HL-60 (cell line): Measurements from ENCODE around the gene ZNF440.
A peak's percentile ranks its signal among the peaks of the same experiment; 100 is the strongest.
"Not testable (repeated sequence)": the region's sequence is repeated elsewhere in the genome, so short reads cannot be mapped to it uniquely, and the experiment has no call there.

Source experiments
- DNase-seq, 2 experiments: peaks; one replicate each; pipeline ENCODE4 v3.0.0-alpha.2; 2010 to 2020; ENCODE audit warnings: low read depth in 1 of 2, low spot score in 1 of 2
- H3K27ac ChIP-seq: fragments of 250-450 bp; sonication (Bioruptor Pico); replicated peaks from 2 replicates; pipeline ENCODE4 v1.5.1; 2020; ENCODE audit warnings: mild to moderate bottlenecking, moderate library complexity
- H3K27me3 ChIP-seq: fragments of 250-450 bp; sonication (Bioruptor Pico); 2 replicates; pipeline ENCODE4 v1.5.1; 2021; ENCODE audit warnings: mild to moderate bottlenecking, moderate library complexity; ENCODE audit not compliant: insufficient read depth, poor library complexity, severe bottlenecking
- H3K4me3 ChIP-seq: replicated peaks from 2 replicates; pipeline ENCODE4 v1.5.1; 2011; ENCODE audit warnings: mild to moderate bottlenecking, control low read depth, low read length; ENCODE audit not compliant: insufficient read depth
- GABPA ChIP-seq: IDR thresholded peaks from 2 replicates; pipeline ENCODE4 v1.6.1; 2012; ENCODE audit warnings: low read depth
- POLR2AphosphoS5 ChIP-seq: IDR thresholded peaks from 2 replicates; pipeline ENCODE4 v1.6.1; 2012; ENCODE audit warnings: low read depth
- SPI1 ChIP-seq: IDR thresholded peaks from 2 replicates; pipeline ENCODE4 v1.6.1; 2012; ENCODE audit warnings: low read depth, mild to moderate bottlenecking, borderline replicate concordance
- TF ChIP-seq, protein P1 (sequence below): IDR thresholded peaks from 2 replicates; pipeline ENCODE4 v1.6.1; 2012; ENCODE audit warnings: low read depth; ENCODE audit not compliant: insufficient replicate concordance
- TF ChIP-seq, protein P2 (sequence below): IDR thresholded peaks from one replicate; pipeline ENCODE4 v1.5.1; 2011; ENCODE audit warnings: low read length, control low read depth, inconsistent platforms; ENCODE audit not compliant: insufficient read depth

ZNF440 gene

DNA sequence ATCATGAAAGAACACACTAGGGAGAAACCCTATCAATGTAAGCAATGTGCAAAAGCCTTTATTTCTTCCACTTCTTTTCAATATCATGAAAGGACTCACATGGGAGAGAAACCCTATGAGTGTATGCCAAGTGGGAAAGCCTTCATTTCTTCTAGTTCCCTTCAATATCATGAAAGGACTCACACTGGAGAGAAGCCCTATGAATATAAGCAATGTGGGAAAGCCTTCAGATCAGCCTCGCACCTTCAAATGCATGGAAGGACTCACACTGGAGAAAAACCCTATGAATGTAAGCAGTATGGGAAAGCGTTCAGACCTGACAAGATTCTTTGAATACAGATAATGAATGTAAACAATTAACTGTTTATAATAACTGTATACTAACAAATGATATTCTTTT lies 19.5 kb downstream of the ZNF440 start:
- Histone ChIP-seq H3K27me3 (no peaks in the 10 kb centered on the region), H3K4me3 (no peak overlapping the region), H3K27ac (no peak overlapping the region)
- TF ChIP-seq, protein P1, sequence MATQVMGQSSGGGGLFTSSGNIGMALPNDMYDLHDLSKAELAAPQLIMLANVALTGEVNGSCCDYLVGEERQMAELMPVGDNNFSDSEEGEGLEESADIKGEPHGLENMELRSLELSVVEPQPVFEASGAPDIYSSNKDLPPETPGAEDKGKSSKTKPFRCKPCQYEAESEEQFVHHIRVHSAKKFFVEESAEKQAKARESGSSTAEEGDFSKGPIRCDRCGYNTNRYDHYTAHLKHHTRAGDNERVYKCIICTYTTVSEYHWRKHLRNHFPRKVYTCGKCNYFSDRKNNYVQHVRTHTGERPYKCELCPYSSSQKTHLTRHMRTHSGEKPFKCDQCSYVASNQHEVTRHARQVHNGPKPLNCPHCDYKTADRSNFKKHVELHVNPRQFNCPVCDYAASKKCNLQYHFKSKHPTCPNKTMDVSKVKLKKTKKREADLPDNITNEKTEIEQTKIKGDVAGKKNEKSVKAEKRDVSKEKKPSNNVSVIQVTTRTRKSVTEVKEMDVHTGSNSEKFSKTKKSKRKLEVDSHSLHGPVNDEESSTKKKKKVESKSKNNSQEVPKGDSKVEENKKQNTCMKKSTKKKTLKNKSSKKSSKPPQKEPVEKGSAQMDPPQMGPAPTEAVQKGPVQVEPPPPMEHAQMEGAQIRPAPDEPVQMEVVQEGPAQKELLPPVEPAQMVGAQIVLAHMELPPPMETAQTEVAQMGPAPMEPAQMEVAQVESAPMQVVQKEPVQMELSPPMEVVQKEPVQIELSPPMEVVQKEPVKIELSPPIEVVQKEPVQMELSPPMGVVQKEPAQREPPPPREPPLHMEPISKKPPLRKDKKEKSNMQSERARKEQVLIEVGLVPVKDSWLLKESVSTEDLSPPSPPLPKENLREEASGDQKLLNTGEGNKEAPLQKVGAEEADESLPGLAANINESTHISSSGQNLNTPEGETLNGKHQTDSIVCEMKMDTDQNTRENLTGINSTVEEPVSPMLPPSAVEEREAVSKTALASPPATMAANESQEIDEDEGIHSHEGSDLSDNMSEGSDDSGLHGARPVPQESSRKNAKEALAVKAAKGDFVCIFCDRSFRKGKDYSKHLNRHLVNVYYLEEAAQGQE: no peak
- TF ChIP-seq SPI1 (no peak), POLR2AphosphoS5 (no peak), GABPA (no peak)
- TF ChIP-seq, protein P2, sequence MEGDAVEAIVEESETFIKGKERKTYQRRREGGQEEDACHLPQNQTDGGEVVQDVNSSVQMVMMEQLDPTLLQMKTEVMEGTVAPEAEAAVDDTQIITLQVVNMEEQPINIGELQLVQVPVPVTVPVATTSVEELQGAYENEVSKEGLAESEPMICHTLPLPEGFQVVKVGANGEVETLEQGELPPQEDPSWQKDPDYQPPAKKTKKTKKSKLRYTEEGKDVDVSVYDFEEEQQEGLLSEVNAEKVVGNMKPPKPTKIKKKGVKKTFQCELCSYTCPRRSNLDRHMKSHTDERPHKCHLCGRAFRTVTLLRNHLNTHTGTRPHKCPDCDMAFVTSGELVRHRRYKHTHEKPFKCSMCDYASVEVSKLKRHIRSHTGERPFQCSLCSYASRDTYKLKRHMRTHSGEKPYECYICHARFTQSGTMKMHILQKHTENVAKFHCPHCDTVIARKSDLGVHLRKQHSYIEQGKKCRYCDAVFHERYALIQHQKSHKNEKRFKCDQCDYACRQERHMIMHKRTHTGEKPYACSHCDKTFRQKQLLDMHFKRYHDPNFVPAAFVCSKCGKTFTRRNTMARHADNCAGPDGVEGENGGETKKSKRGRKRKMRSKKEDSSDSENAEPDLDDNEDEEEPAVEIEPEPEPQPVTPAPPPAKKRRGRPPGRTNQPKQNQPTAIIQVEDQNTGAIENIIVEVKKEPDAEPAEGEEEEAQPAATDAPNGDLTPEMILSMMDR: no peak
- DNase-seq: no peak

- H3K4me3 ChIP-seq, H3K27me3 ChIP-seq, DNase-seq, H3K27ac ChIP-seq: not testable (repeated sequence)
These were observed 21.6 kb downstream of the ZNF440 start for GRCh38 chr19:11835626-11836066.

DNA sequence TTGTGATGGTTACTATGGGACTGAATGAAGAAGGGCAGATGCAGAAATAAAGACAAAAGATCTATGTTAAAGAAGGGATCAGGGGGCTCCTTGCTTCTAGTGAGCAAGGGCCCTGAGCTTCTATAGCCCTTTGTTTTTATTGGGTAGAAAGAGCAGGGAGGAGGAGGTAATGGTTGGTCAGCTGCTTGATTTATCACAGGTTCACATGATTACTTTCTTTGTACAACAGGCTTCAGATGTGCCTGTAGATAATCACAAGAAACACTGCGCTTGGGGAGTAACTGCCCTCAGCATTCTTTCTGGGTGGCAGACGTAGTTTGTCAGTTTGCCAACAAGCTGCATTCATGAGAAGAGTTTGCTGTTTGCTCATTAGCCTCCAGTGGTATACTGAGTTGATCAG lies 29.6 kb downstream of the ZNF440 start:
- Histone ChIP-seq H3K27ac (no peak overlapping the region), H3K27me3 (no peaks in the 10 kb centered on the region), H3K4me3 (no peak overlapping the region)
- TF ChIP-seq, protein P2: no peak
- TF ChIP-seq POLR2AphosphoS5 (no peak), GABPA (no peak), SPI1 (no peak)
- TF ChIP-seq, protein P1: no peak
- DNase-seq: no peak

GRCh38 chr19:11847615-11848014 lies 33.5 kb downstream of the ZNF440 start:
- DNase-seq, H3K27ac ChIP-seq, H3K4me3 ChIP-seq, H3K27me3 ChIP-seq: not testable (repeated sequence)

DNA sequence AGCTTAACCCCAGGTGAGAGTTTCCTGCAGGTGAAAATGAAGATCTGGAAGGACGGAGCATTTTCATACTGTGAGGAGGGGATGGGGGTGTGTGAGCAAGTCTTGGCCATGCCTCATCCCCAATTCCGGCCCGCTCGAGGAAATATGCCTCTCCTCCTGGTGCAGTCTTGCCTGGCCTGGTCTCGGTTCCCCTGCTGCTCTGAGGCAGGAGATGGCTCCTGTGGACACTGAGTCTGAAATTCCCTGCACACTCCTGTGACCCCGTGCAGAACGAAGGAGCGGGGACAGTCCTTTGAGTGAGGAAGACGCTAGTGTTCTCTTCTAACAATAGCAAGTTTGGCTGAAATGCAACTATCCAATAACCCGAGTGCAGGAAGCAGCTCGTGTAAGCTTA lies 34.1 kb downstream of the ZNF440 start:
- DNase-seq: no peak
- no peak overlapping the region for H3K4me3 ChIP-seq

More for the DNA sequence above, 34.1 kb downstream of the ZNF440 start:
- Histone ChIP-seq H3K27ac (peak overlapping the region; percentile 89), H3K27me3 (no peaks in the 10 kb centered on the region)
- TF ChIP-seq SPI1 (no peak), GABPA (no peak), POLR2AphosphoS5 (no peak)
- TF ChIP-seq, protein P1: no peak
- TF ChIP-seq, protein P2: no peak
